ENCODE measurements around the gene SKA2. TPM values are rescaled to one million over a fixed set of nuclear protein-coding genes. Genes with fewer than 3 reads are reported as not detected.

SKA2 gene
- total and polyA plus RNA-seq, 2 experiments from 2014 or later: 50.5 to 140 TPM

DNA sequence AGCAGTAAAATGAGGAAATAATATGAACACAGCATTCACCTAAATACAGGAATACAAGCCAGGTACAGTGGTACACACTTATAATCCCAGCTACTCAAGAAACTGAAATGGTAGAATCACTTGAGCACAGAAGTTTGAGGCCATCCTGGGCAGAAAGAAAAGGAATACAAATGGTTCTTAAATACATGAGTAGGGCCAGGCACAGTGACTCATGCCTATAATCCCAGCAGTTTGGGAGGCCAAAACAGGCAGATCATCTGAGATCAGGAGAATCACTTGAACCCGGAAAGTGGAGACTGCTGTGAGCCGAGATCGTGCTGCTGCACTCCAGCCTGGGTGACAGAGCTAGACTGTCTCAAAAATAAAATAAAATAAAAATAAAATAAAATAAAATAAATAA lies 31.9 kb upstream of the SKA2 start:
- Histone ChIP-seq H3K4me3 (no peak overlapping the region), H4K20me1 (replicated peaks; ENCODE audit: insufficient read depth) (no peaks in the 10 kb centered on the region), H3K79me2 (replicated peaks; ENCODE audit: insufficient read depth) (no peaks in the 10 kb centered on the region), H3K27me3 (ENCODE audit: insufficient read depth) (no peaks in the 10 kb centered on the region), H3F3A (replicated peaks; ENCODE audit: low read depth) (no peaks in the 10 kb centered on the region), H3K4me1 (ENCODE audit: insufficient read depth) (no peaks in the 10 kb centered on the region), H3K4me2 (no peak overlapping the region), H2AFZ (no peak overlapping the region), H3K36me3 (ENCODE audit: insufficient read depth) (peaks cover 17% of the 10 kb centered on the region), H3K9me2 (ENCODE audit: insufficient read depth) (no peaks in the 10 kb centered on the region), H3K27ac (ENCODE audit: low read depth) (no peak overlapping the region)
- ATAC-seq (no peak), DNase-seq (ENCODE audit: low spot score) (no peak)
- Mint-ChIP-seq H3K4me1 (no peaks in the 10 kb centered on the region), H3K9me3 (no peaks in the 10 kb centered on the region), H3K27ac (no peak overlapping the region), H3K36me3 (ENCODE audit: low read depth) (peaks cover 39% of the 10 kb centered on the region), H3K27me3 (ENCODE audit: insufficient read depth, low read depth, poor library complexity) (peaks cover 4% of the 10 kb centered on the region), H3K4me3 (no peak overlapping the region)
- TF ChIP-seq, protein P1, sequence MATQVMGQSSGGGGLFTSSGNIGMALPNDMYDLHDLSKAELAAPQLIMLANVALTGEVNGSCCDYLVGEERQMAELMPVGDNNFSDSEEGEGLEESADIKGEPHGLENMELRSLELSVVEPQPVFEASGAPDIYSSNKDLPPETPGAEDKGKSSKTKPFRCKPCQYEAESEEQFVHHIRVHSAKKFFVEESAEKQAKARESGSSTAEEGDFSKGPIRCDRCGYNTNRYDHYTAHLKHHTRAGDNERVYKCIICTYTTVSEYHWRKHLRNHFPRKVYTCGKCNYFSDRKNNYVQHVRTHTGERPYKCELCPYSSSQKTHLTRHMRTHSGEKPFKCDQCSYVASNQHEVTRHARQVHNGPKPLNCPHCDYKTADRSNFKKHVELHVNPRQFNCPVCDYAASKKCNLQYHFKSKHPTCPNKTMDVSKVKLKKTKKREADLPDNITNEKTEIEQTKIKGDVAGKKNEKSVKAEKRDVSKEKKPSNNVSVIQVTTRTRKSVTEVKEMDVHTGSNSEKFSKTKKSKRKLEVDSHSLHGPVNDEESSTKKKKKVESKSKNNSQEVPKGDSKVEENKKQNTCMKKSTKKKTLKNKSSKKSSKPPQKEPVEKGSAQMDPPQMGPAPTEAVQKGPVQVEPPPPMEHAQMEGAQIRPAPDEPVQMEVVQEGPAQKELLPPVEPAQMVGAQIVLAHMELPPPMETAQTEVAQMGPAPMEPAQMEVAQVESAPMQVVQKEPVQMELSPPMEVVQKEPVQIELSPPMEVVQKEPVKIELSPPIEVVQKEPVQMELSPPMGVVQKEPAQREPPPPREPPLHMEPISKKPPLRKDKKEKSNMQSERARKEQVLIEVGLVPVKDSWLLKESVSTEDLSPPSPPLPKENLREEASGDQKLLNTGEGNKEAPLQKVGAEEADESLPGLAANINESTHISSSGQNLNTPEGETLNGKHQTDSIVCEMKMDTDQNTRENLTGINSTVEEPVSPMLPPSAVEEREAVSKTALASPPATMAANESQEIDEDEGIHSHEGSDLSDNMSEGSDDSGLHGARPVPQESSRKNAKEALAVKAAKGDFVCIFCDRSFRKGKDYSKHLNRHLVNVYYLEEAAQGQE (IDR thresholded peaks at IDR 0.05; ENCODE audit: unreplicated experiment): no peak
- TF ChIP-seq, protein P2, sequence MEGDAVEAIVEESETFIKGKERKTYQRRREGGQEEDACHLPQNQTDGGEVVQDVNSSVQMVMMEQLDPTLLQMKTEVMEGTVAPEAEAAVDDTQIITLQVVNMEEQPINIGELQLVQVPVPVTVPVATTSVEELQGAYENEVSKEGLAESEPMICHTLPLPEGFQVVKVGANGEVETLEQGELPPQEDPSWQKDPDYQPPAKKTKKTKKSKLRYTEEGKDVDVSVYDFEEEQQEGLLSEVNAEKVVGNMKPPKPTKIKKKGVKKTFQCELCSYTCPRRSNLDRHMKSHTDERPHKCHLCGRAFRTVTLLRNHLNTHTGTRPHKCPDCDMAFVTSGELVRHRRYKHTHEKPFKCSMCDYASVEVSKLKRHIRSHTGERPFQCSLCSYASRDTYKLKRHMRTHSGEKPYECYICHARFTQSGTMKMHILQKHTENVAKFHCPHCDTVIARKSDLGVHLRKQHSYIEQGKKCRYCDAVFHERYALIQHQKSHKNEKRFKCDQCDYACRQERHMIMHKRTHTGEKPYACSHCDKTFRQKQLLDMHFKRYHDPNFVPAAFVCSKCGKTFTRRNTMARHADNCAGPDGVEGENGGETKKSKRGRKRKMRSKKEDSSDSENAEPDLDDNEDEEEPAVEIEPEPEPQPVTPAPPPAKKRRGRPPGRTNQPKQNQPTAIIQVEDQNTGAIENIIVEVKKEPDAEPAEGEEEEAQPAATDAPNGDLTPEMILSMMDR (conservative IDR thresholded peaks at IDR 0.05; ENCODE audit: low read depth in 2 of 2): no peak
- TF ChIP-seq EZH2 (IDR thresholded peaks at IDR 0.05; ENCODE audit: low read depth, unreplicated experiment) (no peak), EZH2phosphoT487 (IDR thresholded peaks at IDR 0.05; ENCODE audit: unreplicated experiment) (no peak), STAT1 (IDR thresholded peaks at IDR 0.05; ENCODE audit: unreplicated experiment) (no peak), ZNF114 (CRISPR knock-in tag; IDR thresholded peaks at IDR 0.05) (no peak), JUNB (IDR thresholded peaks at IDR 0.05; ENCODE audit: unreplicated experiment) (no peak), ZNF331 (CRISPR knock-in tag; IDR thresholded peaks at IDR 0.05; ENCODE audit: low read depth) (no peak), CREB1 (CRISPR knock-in tag; IDR thresholded peaks at IDR 0.05; ENCODE audit: low read depth) (no peak), POLR2AphosphoS5 (IDR thresholded peaks at IDR 0.05; ENCODE audit: low read depth) (no peak), NANOG (IDR thresholded peaks at IDR 0.05; ENCODE audit: borderline replicate concordance) (no peak)
- TF ChIP-seq, protein P3, sequence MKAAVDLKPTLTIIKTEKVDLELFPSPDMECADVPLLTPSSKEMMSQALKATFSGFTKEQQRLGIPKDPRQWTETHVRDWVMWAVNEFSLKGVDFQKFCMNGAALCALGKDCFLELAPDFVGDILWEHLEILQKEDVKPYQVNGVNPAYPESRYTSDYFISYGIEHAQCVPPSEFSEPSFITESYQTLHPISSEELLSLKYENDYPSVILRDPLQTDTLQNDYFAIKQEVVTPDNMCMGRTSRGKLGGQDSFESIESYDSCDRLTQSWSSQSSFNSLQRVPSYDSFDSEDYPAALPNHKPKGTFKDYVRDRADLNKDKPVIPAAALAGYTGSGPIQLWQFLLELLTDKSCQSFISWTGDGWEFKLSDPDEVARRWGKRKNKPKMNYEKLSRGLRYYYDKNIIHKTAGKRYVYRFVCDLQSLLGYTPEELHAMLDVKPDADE (IDR thresholded peaks at IDR 0.05): no peak
- TF ChIP-seq, protein P4, sequence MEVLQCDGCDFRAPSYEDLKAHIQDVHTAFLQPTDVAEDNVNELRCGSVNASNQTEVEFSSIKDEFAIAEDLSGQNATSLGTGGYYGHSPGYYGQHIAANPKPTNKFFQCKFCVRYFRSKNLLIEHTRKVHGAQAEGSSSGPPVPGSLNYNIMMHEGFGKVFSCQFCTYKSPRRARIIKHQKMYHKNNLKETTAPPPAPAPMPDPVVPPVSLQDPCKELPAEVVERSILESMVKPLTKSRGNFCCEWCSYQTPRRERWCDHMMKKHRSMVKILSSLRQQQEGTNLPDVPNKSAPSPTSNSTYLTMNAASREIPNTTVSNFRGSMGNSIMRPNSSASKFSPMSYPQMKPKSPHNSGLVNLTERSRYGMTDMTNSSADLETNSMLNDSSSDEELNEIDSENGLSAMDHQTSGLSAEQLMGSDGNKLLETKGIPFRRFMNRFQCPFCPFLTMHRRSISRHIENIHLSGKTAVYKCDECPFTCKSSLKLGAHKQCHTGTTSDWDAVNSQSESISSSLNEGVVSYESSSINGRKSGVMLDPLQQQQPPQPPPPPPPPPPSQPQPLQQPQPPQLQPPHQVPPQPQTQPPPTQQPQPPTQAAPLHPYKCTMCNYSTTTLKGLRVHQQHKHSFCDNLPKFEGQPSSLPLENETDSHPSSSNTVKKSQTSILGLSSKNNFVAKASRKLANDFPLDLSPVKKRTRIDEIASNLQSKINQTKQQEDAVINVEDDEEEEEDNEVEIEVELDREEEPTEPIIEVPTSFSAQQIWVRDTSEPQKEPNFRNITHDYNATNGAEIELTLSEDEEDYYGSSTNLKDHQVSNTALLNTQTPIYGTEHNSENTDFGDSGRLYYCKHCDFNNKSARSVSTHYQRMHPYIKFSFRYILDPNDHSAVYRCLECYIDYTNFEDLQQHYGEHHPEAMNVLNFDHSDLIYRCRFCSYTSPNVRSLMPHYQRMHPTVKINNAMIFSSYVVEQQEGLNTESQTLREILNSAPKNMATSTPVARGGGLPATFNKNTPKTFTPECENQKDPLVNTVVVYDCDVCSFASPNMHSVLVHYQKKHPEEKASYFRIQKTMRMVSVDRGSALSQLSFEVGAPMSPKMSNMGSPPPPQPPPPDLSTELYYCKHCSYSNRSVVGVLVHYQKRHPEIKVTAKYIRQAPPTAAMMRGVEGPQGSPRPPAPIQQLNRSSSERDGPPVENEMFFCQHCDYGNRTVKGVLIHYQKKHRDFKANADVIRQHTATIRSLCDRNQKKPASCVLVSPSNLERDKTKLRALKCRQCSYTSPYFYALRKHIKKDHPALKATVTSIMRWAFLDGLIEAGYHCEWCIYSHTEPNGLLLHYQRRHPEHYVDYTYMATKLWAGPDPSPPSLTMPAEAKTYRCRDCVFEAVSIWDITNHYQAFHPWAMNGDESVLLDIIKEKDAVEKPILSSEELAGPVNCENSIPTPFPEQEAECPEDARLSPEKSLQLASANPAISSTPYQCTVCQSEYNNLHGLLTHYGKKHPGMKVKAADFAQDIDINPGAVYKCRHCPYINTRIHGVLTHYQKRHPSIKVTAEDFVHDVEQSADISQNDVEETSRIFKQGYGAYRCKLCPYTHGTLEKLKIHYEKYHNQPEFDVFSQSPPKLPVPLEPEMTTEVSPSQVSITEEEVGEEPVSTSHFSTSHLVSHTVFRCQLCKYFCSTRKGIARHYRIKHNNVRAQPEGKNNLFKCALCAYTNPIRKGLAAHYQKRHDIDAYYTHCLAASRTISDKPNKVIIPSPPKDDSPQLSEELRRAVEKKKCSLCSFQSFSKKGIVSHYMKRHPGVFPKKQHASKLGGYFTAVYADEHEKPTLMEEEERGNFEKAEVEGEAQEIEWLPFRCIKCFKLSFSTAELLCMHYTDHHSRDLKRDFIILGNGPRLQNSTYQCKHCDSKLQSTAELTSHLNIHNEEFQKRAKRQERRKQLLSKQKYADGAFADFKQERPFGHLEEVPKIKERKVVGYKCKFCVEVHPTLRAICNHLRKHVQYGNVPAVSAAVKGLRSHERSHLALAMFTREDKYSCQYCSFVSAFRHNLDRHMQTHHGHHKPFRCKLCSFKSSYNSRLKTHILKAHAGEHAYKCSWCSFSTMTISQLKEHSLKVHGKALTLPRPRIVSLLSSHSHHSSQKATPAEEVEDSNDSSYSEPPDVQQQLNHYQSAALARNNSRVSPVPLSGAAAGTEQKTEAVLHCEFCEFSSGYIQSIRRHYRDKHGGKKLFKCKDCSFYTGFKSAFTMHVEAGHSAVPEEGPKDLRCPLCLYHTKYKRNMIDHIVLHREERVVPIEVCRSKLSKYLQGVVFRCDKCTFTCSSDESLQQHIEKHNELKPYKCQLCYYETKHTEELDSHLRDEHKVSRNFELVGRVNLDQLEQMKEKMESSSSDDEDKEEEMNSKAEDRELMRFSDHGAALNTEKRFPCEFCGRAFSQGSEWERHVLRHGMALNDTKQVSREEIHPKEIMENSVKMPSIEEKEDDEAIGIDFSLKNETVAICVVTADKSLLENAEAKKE (CRISPR knock-in tag; IDR thresholded peaks at IDR 0.05): no peak

All from GM23338 (cell line).